GM20431 (cell line): Measurements from ENCODE around the gene SSR1.
"Not testable (repeated sequence)": the region's sequence is repeated elsewhere in the genome, so short reads cannot be mapped to it uniquely, and the experiment has no call there.

Experiments used
- in situ Hi-C: fragments of 300-500 bp; cut with MseI, MboI; formaldehyde crosslinking; loops from one replicate; pipeline ENCODE4 v1.15.0; 2020; ENCODE audit warnings: low sequenced_read_pairs; ENCODE audit not compliant: unreplicated experiment

SSR1 gene

GRCh38 chr6:7312616-7313504 lies at the start of gene SSR1:
TSS of gene SSR1 (minus strand) at chr6:7313199. CDS start at chr6:7313120, 79 bp downstream.
- in situ Hi-C loops, result no loop called here

GRCh38 chr6:7351916-7352315 lies 38.9 kb upstream of the SSR1 start:
- in situ Hi-C loops, result not testable (repeated sequence)

GRCh38 chr6:7350591-7350990 lies 37.6 kb upstream of the SSR1 start:
- in situ Hi-C loops, result not testable (repeated sequence)

GRCh38 chr6:7347551-7347997 lies 34.6 kb upstream of the SSR1 start:
- in situ Hi-C loops, result not testable (repeated sequence)

GRCh38 chr6:7344773-7345450 lies 31.9 kb upstream of the SSR1 start:
- in situ Hi-C loops, result not testable (repeated sequence)

- in situ Hi-C loops, result no loop called here
These were observed 30.8 kb upstream of the SSR1 start for GRCh38 chr6:7343546-7344475.

- in situ Hi-C loops, result no loop called here
These were observed 29.2 kb upstream of the SSR1 start for GRCh38 chr6:7341989-7342742.

- in situ Hi-C loops, result no loop called here
These were observed 28.3 kb upstream of the SSR1 start for GRCh38 chr6:7341271-7341670.

- in situ Hi-C loops, result not testable (repeated sequence)
These were observed 26.2 kb upstream of the SSR1 start for GRCh38 chr6:7339007-7339732.

- in situ Hi-C loops, result no loop called here
These were observed 25.0 kb upstream of the SSR1 start for GRCh38 chr6:7338031-7338430.

- in situ Hi-C loops, result no loop called here
These were observed 22.5 kb upstream of the SSR1 start for GRCh38 chr6:7335519-7335918.

GRCh38 chr6:7334685-7335084 lies 21.7 kb upstream of the SSR1 start:
- in situ Hi-C loops, result no loop called here

GRCh38 chr6:7332090-7332745 lies 19.2 kb upstream of the SSR1 start:
- in situ Hi-C loops, result no loop called here

- in situ Hi-C loops, result no loop called here
These were observed 18.5 kb upstream of the SSR1 start for GRCh38 chr6:7331452-7331851.

GRCh38 chr6:7328243-7328642 lies 15.2 kb upstream of the SSR1 start:
- in situ Hi-C loops, result no loop called here

GRCh38 chr6:7325750-7326149 lies 12.8 kb upstream of the SSR1 start:
- in situ Hi-C loops, result no loop called here

- in situ Hi-C loops, result no loop called here
These were observed 11.5 kb upstream of the SSR1 start for GRCh38 chr6:7324520-7324919.

GRCh38 chr6:7323074-7323473 lies 10.1 kb upstream of the SSR1 start:
- in situ Hi-C loops, result no loop called here
